DND-41 (cell line): Measurements from ENCODE around the gene TGFA.

Source experiments
- ATAC-seq: fragments of 200-7000 bp; cut with Tn5 transposase; 3 replicates; pipeline ENCODE4 v1.9.1; 2021; ENCODE audit warnings: low read depth; ENCODE audit not compliant: insufficient read depth
- DNase-seq: peaks from one replicate; pipeline ENCODE4 v3.0.0-alpha.2; 2020
- H2AFZ ChIP-seq: 2 replicates; pipeline ENCODE4 v1.6.0; 2012; ENCODE audit warnings: low read depth, low read length
- H3K27ac ChIP-seq: 2 replicates; pipeline ENCODE4 v1.5.1; 2012; ENCODE audit warnings: low read length, inconsistent platforms
- H3K27me3 ChIP-seq: fragments of 200-600 bp; sonication (generic); 2 replicates; pipeline ENCODE4 v1.6.0; 2012; ENCODE audit warnings: low read length, mild to moderate bottlenecking, inconsistent platforms; ENCODE audit not compliant: insufficient read depth, poor library complexity
- H3K36me3 ChIP-seq: 2 replicates; pipeline ENCODE4 v1.5.1; 2012; ENCODE audit warnings: low read length, inconsistent platforms; ENCODE audit not compliant: insufficient read depth
- H3K4me1 ChIP-seq: 2 replicates; pipeline ENCODE4 v1.5.1; 2012; ENCODE audit warnings: mild to moderate bottlenecking, low read length; ENCODE audit not compliant: insufficient read depth
- H3K4me2 ChIP-seq: 2 replicates; pipeline ENCODE4 v1.6.0; 2012; ENCODE audit warnings: mild to moderate bottlenecking, moderate library complexity, low read length, inconsistent platforms; ENCODE audit not compliant: insufficient read depth
- H3K4me3 ChIP-seq, 2 experiments: fragments of 200-600 bp in 1 of 2; shearing (Covaris generic) in 1 of 2; 2 replicates each; pipeline ENCODE4 v1.5.1; 2012 to 2016; ENCODE audit warnings: inconsistent platforms in 2 of 2, low read length in 2 of 2, mild to moderate bottlenecking in 2 of 2, low read depth in 1 of 2, moderate library complexity in 1 of 2
- H3K79me2 ChIP-seq: 2 replicates; pipeline ENCODE4 v1.6.0; 2012; ENCODE audit warnings: low read length, inconsistent platforms; ENCODE audit not compliant: insufficient read depth
- H3K9ac ChIP-seq: 2 replicates; pipeline ENCODE4 v1.6.0; 2012; ENCODE audit warnings: low read depth, mild to moderate bottlenecking, inconsistent platforms, low read length, moderate library complexity
- H3K9me3 ChIP-seq: 2 replicates; pipeline ENCODE4 v1.5.1; 2012; ENCODE audit warnings: low read length, moderate library complexity, mild to moderate bottlenecking, inconsistent platforms; ENCODE audit not compliant: insufficient read depth, severe bottlenecking
- H4K20me1 ChIP-seq: 2 replicates; pipeline ENCODE4 v1.6.0; 2012; ENCODE audit warnings: low read length; ENCODE audit not compliant: insufficient read depth
- CTCF ChIP-seq: IDR thresholded peaks from 2 replicates; pipeline ENCODE4 v1.5.1; 2012; ENCODE audit warnings: borderline replicate concordance, low read length, moderate library complexity, mild to moderate bottlenecking; ENCODE audit not compliant: poor library complexity, severe bottlenecking; ENCODE audit errors: extremely low read depth
- EZH2 ChIP-seq: IDR thresholded peaks from 3 replicates; pipeline ENCODE4 v1.6.1; 2012; ENCODE audit warnings: borderline replicate concordance, low read depth, mild to moderate bottlenecking, moderate library complexity, low read length, inconsistent platforms; ENCODE audit not compliant: severe bottlenecking

TGFA gene

GRCh38 chr2:70532244-70532935 is 21.2 kb downstream of the TGFA start:
- H3K36me3 ChIP-seq: no peaks in the 10 kb centered on the region
- no peaks in the 10 kb centered on the region for H4K20me1 ChIP-seq
- H3K4me1 ChIP-seq: 0 out of 2 replicates have a peak, but pooled peaks cover 3% of the 10 kb centered on the region

GRCh38 chr2:70531419-70532086 is 22.1 kb downstream of the TGFA start:
- Histone ChIP-seq H3K79me2 (no peaks in the 10 kb centered on the region), H3K36me3 (no peaks in the 10 kb centered on the region), H3K9me3 (no peaks in the 10 kb centered on the region), H3K4me1 (0 out of 2 replicates have a peak, but pooled peaks cover 3% of the 10 kb centered on the region), H3K27me3 (peaks cover 21% of the 10 kb centered on the region), H3K9ac (no peak overlapping the region), H3K27ac (no peak overlapping the region), H4K20me1 (no peaks in the 10 kb centered on the region), H2AFZ (peak overlapping the region; percentile 54), H3K4me2 (no peak overlapping the region), H3K4me3 (no peak overlapping the region)
- DNase-seq: no peak
- ATAC-seq: no peak; the same call in 2 of the 3 replicates
- no peak for TF ChIP-seq EZH2
- TF ChIP-seq CTCF: no peak

More at GRCh38 chr2:70532244-70532935, 21.2 kb downstream of the TGFA start:
- TF ChIP-seq CTCF (no peak), EZH2 (no peak)
- H3K4me3 ChIP-seq: no peak overlapping the region
- DNase-seq (no peak), ATAC-seq (no peak)
- H3K79me2 ChIP-seq: no peaks in the 10 kb centered on the region
- no peak overlapping the region for H3K4me2 ChIP-seq
- H3K9ac ChIP-seq: no peak overlapping the region
- no peak overlapping the region for H3K27ac ChIP-seq
- no peaks in the 10 kb centered on the region for H3K9me3 ChIP-seq
- no peak overlapping the region for H2AFZ ChIP-seq
- H3K27me3 ChIP-seq: peaks cover 17% of the 10 kb centered on the region

GRCh38 chr2:70529610-70530009 is 24.0 kb downstream of the TGFA start:
- no peak for TF ChIP-seq EZH2
- TF ChIP-seq CTCF: no peak
- H3K27ac ChIP-seq: no peak overlapping the region

More at GRCh38 chr2:70529610-70530009, 24.0 kb downstream of the TGFA start:
- Histone ChIP-seq H3K79me2 (no peaks in the 10 kb centered on the region), H3K4me2 (no peak overlapping the region), H3K27me3 (peaks cover 14% of the 10 kb centered on the region), H2AFZ (no peak overlapping the region), H3K9ac (no peak overlapping the region), H4K20me1 (no peaks in the 10 kb centered on the region), H3K4me3 (no peak overlapping the region), H3K36me3 (no peaks in the 10 kb centered on the region), H3K9me3 (no peaks in the 10 kb centered on the region), H3K4me1 (0 out of 2 replicates have a peak, but pooled peaks cover 3% of the 10 kb centered on the region)
- DNase-seq (no peak), ATAC-seq (no peak)
